K562 (cell line): ENCODE data around the gene FJX1. TPM values are rescaled to one million over a fixed set of nuclear protein-coding genes. Genes with fewer than 3 reads are reported as not detected.

Experiments used
- BACH1 ChIP-seq: fragments of 200-800 bp; sonication (Bioruptor generic); IDR thresholded peaks from 2 replicates; pipeline ENCODE4 v1.6.1; 2016; ENCODE audit warnings: missing genetic modification characterization, missing compliant biosample characterization
- CBFA2T2 ChIP-seq: fragments of 450-650 bp; conservative IDR thresholded peaks from 2 replicates; pipeline ENCODE4 v1.6.1; 2017; ENCODE audit warnings: mild to moderate bottlenecking
- DDX20 ChIP-seq: fragments of 450-650 bp; IDR thresholded peaks from 2 replicates; pipeline ENCODE4 v1.6.1; 2016; ENCODE audit warnings: missing genetic modification characterization, low read depth, mild to moderate bottlenecking, missing compliant biosample characterization, moderate library complexity
- E2F4 ChIP-seq: sonication (generic); formaldehyde crosslinking; IDR thresholded peaks from 2 replicates; pipeline ENCODE4 v1.8.0; 2022; ENCODE audit warnings: mild to moderate bottlenecking, low read depth, missing genetic modification reagents
- E2F6 ChIP-seq, 2 experiments: IDR thresholded peaks; 2 replicates each; pipeline ENCODE4 v1.6.1; 2011; ENCODE audit warnings: borderline replicate concordance in 1 of 2, control low read depth in 1 of 2, low read depth in 1 of 2, low read length in 1 of 2, mild to moderate bottlenecking in 1 of 2, mixed read lengths in 1 of 2, moderate library complexity in 1 of 2; ENCODE audit not compliant: insufficient read depth in 1 of 2, insufficient read length in 1 of 2, poor library complexity in 1 of 2, severe bottlenecking in 1 of 2; ENCODE audit errors: extremely low read depth in 1 of 2
- EHMT2 ChIP-seq: fragments of 450-650 bp; IDR thresholded peaks from 2 replicates; pipeline ENCODE4 v1.6.1; 2018; ENCODE audit warnings: antibody characterized with exemption
- MTF1 ChIP-seq: fragments of 250-450 bp; sonication (Bioruptor Pico); IDR thresholded peaks from 2 replicates; pipeline ENCODE4 v1.9.0; 2021; ENCODE audit warnings: moderate library complexity, mild to moderate bottlenecking, inconsistent platforms, borderline replicate concordance
- RHOXF2B ChIP-seq: fragments of 250-450 bp; sonication (Bioruptor Pico); conservative IDR thresholded peaks from 2 replicates; pipeline ENCODE4 v1.5.1; 2021
- SETDB1 ChIP-seq: IDR thresholded peaks from one replicate; pipeline ENCODE4 v1.6.1; 2012; ENCODE audit warnings: low read length, control low read depth, inconsistent platforms
- TBL1XR1 ChIP-seq, 2 experiments: IDR thresholded peaks; 2 replicates each; pipeline ENCODE4 v1.6.1; 2012; ENCODE audit warnings: improper control_type of control experiment in 2 of 2, low read length in 2 of 2, mild to moderate bottlenecking in 1 of 2
- TFAM ChIP-seq: fragments of 250-450 bp; sonication (Bioruptor Pico); conservative IDR thresholded peaks from 2 replicates; pipeline ENCODE4 v1.5.0; 2021; ENCODE audit warnings: mild to moderate bottlenecking, moderate library complexity
- ZNF347 ChIP-seq: fragments of 450-650 bp; formaldehyde crosslinking; IDR thresholded peaks from 2 replicates; pipeline ENCODE4 v1.4.0; 2020; ENCODE audit warnings: low read depth, mild to moderate bottlenecking, moderate library complexity
- polyA plus RNA-seq, 8 experiments: library from polyadenylated mRNA; depleted of rRNA in 4 of 8; stranded (reverse) in 5 of 8; unstranded in 3 of 8; fragments of >200 nt; fragmentation: Nextera tagmentation in 2 of 8; fragmentation: Illumina TruSeq in 1 of 8; extraction: Ambion mirVana in 2 of 8; extraction: Trizol in 1 of 8; gene quantifications; 2 replicates each; pipeline versions ENCODE4 v1.2.1 to v1.2.3, GENCODE V29; 2011 to 2014; ENCODE audit warnings: inconsistent platforms in 1 of 8, missing spikeins in 1 of 8
- total RNA-seq, 7 experiments: library from RNA; depleted of rRNA in 6 of 7; stranded (reverse); fragments of >200 nt in 6 of 7; fragmentation: Illumina TruSeq in 2 of 7; extraction: Trizol in 2 of 7; gene quantifications; 2 replicates each; pipeline versions ENCODE4 v1.2.1 to v1.2.3, GENCODE V29; 2011 to 2021; ENCODE audit warnings: low replicate concordance in 1 of 7
- TF ChIP-seq, protein P1 (sequence below): fragments of 450-650 bp; IDR thresholded peaks from 2 replicates; pipeline ENCODE4 v1.6.1; 2016; ENCODE audit warnings: mild to moderate bottlenecking, moderate library complexity
- TF ChIP-seq, protein P2 (sequence below): fragments of 250-450 bp; sonication (Bioruptor Pico); IDR thresholded peaks from 2 replicates; pipeline ENCODE4 v1.8.0; 2021; ENCODE audit warnings: moderate library complexity, mild to moderate bottlenecking, inconsistent platforms

FJX1 gene
- total and polyA plus RNA-seq, 9 of the 15 experiments (the other 6 are each of a cell fraction or from before 2014, with no cell fraction given), result 0.10 to 2.7 (median 0.72) TPM

- TF ChIP-seq, protein P1, sequence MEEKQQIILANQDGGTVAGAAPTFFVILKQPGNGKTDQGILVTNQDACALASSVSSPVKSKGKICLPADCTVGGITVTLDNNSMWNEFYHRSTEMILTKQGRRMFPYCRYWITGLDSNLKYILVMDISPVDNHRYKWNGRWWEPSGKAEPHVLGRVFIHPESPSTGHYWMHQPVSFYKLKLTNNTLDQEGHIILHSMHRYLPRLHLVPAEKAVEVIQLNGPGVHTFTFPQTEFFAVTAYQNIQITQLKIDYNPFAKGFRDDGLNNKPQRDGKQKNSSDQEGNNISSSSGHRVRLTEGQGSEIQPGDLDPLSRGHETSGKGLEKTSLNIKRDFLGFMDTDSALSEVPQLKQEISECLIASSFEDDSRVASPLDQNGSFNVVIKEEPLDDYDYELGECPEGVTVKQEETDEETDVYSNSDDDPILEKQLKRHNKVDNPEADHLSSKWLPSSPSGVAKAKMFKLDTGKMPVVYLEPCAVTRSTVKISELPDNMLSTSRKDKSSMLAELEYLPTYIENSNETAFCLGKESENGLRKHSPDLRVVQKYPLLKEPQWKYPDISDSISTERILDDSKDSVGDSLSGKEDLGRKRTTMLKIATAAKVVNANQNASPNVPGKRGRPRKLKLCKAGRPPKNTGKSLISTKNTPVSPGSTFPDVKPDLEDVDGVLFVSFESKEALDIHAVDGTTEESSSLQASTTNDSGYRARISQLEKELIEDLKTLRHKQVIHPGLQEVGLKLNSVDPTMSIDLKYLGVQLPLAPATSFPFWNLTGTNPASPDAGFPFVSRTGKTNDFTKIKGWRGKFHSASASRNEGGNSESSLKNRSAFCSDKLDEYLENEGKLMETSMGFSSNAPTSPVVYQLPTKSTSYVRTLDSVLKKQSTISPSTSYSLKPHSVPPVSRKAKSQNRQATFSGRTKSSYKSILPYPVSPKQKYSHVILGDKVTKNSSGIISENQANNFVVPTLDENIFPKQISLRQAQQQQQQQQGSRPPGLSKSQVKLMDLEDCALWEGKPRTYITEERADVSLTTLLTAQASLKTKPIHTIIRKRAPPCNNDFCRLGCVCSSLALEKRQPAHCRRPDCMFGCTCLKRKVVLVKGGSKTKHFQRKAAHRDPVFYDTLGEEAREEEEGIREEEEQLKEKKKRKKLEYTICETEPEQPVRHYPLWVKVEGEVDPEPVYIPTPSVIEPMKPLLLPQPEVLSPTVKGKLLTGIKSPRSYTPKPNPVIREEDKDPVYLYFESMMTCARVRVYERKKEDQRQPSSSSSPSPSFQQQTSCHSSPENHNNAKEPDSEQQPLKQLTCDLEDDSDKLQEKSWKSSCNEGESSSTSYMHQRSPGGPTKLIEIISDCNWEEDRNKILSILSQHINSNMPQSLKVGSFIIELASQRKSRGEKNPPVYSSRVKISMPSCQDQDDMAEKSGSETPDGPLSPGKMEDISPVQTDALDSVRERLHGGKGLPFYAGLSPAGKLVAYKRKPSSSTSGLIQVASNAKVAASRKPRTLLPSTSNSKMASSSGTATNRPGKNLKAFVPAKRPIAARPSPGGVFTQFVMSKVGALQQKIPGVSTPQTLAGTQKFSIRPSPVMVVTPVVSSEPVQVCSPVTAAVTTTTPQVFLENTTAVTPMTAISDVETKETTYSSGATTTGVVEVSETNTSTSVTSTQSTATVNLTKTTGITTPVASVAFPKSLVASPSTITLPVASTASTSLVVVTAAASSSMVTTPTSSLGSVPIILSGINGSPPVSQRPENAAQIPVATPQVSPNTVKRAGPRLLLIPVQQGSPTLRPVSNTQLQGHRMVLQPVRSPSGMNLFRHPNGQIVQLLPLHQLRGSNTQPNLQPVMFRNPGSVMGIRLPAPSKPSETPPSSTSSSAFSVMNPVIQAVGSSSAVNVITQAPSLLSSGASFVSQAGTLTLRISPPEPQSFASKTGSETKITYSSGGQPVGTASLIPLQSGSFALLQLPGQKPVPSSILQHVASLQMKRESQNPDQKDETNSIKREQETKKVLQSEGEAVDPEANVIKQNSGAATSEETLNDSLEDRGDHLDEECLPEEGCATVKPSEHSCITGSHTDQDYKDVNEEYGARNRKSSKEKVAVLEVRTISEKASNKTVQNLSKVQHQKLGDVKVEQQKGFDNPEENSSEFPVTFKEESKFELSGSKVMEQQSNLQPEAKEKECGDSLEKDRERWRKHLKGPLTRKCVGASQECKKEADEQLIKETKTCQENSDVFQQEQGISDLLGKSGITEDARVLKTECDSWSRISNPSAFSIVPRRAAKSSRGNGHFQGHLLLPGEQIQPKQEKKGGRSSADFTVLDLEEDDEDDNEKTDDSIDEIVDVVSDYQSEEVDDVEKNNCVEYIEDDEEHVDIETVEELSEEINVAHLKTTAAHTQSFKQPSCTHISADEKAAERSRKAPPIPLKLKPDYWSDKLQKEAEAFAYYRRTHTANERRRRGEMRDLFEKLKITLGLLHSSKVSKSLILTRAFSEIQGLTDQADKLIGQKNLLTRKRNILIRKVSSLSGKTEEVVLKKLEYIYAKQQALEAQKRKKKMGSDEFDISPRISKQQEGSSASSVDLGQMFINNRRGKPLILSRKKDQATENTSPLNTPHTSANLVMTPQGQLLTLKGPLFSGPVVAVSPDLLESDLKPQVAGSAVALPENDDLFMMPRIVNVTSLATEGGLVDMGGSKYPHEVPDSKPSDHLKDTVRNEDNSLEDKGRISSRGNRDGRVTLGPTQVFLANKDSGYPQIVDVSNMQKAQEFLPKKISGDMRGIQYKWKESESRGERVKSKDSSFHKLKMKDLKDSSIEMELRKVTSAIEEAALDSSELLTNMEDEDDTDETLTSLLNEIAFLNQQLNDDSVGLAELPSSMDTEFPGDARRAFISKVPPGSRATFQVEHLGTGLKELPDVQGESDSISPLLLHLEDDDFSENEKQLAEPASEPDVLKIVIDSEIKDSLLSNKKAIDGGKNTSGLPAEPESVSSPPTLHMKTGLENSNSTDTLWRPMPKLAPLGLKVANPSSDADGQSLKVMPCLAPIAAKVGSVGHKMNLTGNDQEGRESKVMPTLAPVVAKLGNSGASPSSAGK, result peak; percentile 68
- TF ChIP-seq MTF1 (no peak), E2F6 (IDR thresholded peaks at IDR 0.05; ENCODE audit: borderline replicate concordance in 1 of 2, extremely low read depth in 1 of 2, insufficient read depth in 1 of 2, insufficient read length in 1 of 2, low read depth in 1 of 2, low read length in 1 of 2, poor library complexity in 1 of 2, severe bottlenecking in 1 of 2) (peak in 1 of 2 experiments; percentile 77), EHMT2 (no peak), CBFA2T2 (no peak), DDX20 (no peak), ZNF347 (no peak), TFAM (no peak), BACH1 (tag) (no peak), SETDB1 (no peak), TBL1XR1 (IDR thresholded peaks at IDR 0.05; ENCODE audit: low read length in 2 of 2) (no peak), E2F4 (CRISPR knock-in tag) (no peak), RHOXF2B (CRISPR knock-in tag) (no peak)
- TF ChIP-seq, protein P2, sequence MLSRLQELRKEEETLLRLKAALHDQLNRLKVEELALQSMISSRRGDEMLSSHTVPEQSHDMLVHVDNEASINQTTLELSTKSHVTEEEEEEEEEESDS (CRISPR knock-in tag), result no peak
These were observed 1.0 kb downstream of the FJX1 start (continued) for GRCh38 chr11:35619116-35619854.
